ENCODE data around the gene FBXO4.

- TF ChIP-seq POLR2A (IDR thresholded peaks at IDR 0.05; ENCODE audit: low read length) (no peak), GATA1 (IDR thresholded peaks at IDR 0.05; ENCODE audit: low read depth, low read length) (no peak)
These were observed 7.0 kb upstream of the FBXO4 start for GRCh38 chr5:41918105-41918504.
